DMS53 treated with DMSO at 0.1 percent for 48 hours (cell line): ENCODE measurements around the gene AKT1.
"Not testable (repeated sequence)": the region's sequence is repeated elsewhere in the genome, so short reads cannot be mapped to it uniquely, and the experiment has no call there.

Experiments
- DNase-seq: peaks from one replicate; lab custom pipeline; 2025; ENCODE audit not compliant: unreplicated experiment; lab: John Stamatoyannopoulos, UW

AKT1 gene

GRCh38 chr14:104819361-104819781 is 23.8 kb upstream of the AKT1 start:
- DNase-seq = no peak

- no peak for DNase-seq
These were observed 23.2 kb upstream of the AKT1 start for GRCh38 chr14:104818714-104819161.

- no peak for DNase-seq
These were observed 22.6 kb upstream of the AKT1 start for GRCh38 chr14:104817930-104818713.

GRCh38 chr14:104816616-104816884 is 21.0 kb upstream of the AKT1 start:
- no peak for DNase-seq

- not testable (repeated sequence) for DNase-seq
These were observed 19.2 kb upstream of the AKT1 start for GRCh38 chr14:104814701-104815100.

- DNase-seq = no peak
These were observed 17.7 kb upstream of the AKT1 start for GRCh38 chr14:104813286-104813685.

- no peak for DNase-seq
These were observed 14.8 kb upstream of the AKT1 start for GRCh38 chr14:104810316-104810715.

- no peak for DNase-seq
These were observed 12.9 kb upstream of the AKT1 start for GRCh38 chr14:104808456-104808855.

GRCh38 chr14:104806625-104807465 is 11.3 kb upstream of the AKT1 start:
- no peak for DNase-seq

GRCh38 chr14:104805941-104806624 is 10.5 kb upstream of the AKT1 start:
- no peak for DNase-seq

GRCh38 chr14:104805326-104805678 is 9.8 kb upstream of the AKT1 start:
- no peak for DNase-seq

GRCh38 chr14:104804481-104805325 is 9.2 kb upstream of the AKT1 start:
- DNase-seq = no peak

GRCh38 chr14:104803912-104804410 is 8.4 kb upstream of the AKT1 start:
- no peak for DNase-seq

GRCh38 chr14:104803280-104803911 is 7.8 kb upstream of the AKT1 start:
- DNase-seq = no peak

- no peak for DNase-seq
These were observed 7.0 kb upstream of the AKT1 start for GRCh38 chr14:104802394-104803184.

- DNase-seq = no peak
These were observed 6.2 kb upstream of the AKT1 start for GRCh38 chr14:104801520-104802393.

GRCh38 chr14:104800771-104801519 is 5.4 kb upstream of the AKT1 start, which contains the start of gene ZBTB42:
ZBTB42 (plus strand) TSS chr14:104801101; CDS start chr14:104801198, 97 bp downstream.
- peak; percentile 74 for DNase-seq
